ENCODE measurements around the gene HBM.

DNA sequence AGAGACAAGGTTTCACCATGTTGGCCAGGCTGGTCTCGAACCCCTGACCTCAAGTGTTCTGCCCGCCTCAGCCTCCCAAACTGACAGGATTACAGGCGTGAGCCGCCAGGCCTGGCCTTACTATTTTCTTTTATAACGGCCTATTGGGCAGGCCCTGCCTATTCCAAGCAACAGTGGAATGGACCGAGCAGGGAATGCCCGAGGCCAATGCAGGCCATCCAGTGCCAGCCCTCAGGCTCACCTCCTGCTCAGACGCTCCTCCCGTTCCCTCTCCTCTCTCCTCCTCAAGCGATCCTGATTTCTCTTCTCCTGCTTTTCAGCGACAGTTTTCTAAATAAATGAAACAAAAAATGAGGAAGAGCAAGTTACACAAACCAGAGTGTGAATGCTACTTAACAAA, 26.9 kb downstream of the HBM start:
- TF ChIP-seq, protein P1, sequence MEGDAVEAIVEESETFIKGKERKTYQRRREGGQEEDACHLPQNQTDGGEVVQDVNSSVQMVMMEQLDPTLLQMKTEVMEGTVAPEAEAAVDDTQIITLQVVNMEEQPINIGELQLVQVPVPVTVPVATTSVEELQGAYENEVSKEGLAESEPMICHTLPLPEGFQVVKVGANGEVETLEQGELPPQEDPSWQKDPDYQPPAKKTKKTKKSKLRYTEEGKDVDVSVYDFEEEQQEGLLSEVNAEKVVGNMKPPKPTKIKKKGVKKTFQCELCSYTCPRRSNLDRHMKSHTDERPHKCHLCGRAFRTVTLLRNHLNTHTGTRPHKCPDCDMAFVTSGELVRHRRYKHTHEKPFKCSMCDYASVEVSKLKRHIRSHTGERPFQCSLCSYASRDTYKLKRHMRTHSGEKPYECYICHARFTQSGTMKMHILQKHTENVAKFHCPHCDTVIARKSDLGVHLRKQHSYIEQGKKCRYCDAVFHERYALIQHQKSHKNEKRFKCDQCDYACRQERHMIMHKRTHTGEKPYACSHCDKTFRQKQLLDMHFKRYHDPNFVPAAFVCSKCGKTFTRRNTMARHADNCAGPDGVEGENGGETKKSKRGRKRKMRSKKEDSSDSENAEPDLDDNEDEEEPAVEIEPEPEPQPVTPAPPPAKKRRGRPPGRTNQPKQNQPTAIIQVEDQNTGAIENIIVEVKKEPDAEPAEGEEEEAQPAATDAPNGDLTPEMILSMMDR (IDR thresholded peaks at IDR 0.05): no peak
- TF ChIP-seq POLR2AphosphoS5 (IDR thresholded peaks at IDR 0.05): no peak

Data from esophagus muscularis mucosa (tissue), 3 donors.